Astrocyte (in vitro differentiated cells and primary cell): ENCODE results near the gene EML6.

Experiments used
- EZH2 ChIP-seq: IDR thresholded peaks from 2 replicates; pipeline ENCODE4 v1.6.1; 2012; ENCODE audit warnings: mild to moderate bottlenecking, low read length, inconsistent platforms; ENCODE audit not compliant: insufficient read depth
- TF ChIP-seq, protein P1 (sequence below): IDR thresholded peaks from 2 replicates; pipeline ENCODE4 v1.5.1; 2011; ENCODE audit warnings: low read depth, mild to moderate bottlenecking, inconsistent platforms, low read length, moderate library complexity; ENCODE audit not compliant: insufficient read depth

DNA sequence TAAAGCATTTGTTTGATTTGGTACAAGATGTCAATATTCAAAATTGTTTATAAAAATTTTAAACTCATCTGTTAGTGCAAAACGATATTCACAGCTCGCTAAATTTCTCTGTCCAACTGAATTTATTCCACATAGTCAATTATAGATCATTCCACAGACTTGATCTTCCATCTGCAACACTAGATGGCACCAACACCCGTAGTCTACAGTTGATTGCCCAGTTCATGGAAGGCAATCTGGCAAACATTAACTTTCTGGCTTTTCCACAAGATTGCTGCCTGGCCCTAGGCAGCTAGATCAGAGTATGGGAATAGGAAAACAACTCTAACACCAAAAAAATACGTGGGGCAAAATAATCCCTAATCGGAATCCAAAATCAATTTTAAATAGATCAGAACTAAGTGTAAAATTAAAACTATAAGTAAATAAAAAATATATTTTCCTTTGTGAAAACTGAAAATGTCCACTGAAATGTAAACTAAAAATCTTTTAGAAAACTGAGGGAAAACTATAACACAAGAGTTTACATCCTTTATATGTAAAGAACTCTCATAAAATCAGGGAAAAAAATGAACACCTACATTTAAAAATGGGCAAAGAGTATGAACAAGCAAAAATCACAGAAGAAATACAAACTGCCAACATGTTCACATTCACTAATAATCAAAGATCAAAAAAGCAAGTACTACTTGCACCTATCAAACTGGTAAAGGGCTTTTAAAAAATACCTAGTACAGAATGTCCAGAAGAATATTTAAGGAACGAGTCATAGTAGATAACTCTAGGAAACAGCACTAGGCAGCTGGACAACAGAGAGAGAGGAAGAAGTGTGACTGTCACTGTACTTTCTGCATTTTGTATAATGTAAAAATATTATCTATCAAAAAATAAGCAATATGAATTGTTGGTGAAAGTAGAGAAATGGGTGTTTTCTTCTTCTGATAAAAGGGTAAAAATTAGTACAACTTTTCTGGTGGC, 291.8 kb downstream of the EML6 start:
- no peak for TF ChIP-seq EZH2
- TF ChIP-seq, protein P1, sequence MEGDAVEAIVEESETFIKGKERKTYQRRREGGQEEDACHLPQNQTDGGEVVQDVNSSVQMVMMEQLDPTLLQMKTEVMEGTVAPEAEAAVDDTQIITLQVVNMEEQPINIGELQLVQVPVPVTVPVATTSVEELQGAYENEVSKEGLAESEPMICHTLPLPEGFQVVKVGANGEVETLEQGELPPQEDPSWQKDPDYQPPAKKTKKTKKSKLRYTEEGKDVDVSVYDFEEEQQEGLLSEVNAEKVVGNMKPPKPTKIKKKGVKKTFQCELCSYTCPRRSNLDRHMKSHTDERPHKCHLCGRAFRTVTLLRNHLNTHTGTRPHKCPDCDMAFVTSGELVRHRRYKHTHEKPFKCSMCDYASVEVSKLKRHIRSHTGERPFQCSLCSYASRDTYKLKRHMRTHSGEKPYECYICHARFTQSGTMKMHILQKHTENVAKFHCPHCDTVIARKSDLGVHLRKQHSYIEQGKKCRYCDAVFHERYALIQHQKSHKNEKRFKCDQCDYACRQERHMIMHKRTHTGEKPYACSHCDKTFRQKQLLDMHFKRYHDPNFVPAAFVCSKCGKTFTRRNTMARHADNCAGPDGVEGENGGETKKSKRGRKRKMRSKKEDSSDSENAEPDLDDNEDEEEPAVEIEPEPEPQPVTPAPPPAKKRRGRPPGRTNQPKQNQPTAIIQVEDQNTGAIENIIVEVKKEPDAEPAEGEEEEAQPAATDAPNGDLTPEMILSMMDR = peak; percentile 56
